ENCODE data around the gene NHLRC3.
"Not testable (repeated sequence)": the region's sequence is repeated elsewhere in the genome, so short reads cannot be mapped to it uniquely, and the experiment has no call there.

NHLRC3 gene

DNA sequence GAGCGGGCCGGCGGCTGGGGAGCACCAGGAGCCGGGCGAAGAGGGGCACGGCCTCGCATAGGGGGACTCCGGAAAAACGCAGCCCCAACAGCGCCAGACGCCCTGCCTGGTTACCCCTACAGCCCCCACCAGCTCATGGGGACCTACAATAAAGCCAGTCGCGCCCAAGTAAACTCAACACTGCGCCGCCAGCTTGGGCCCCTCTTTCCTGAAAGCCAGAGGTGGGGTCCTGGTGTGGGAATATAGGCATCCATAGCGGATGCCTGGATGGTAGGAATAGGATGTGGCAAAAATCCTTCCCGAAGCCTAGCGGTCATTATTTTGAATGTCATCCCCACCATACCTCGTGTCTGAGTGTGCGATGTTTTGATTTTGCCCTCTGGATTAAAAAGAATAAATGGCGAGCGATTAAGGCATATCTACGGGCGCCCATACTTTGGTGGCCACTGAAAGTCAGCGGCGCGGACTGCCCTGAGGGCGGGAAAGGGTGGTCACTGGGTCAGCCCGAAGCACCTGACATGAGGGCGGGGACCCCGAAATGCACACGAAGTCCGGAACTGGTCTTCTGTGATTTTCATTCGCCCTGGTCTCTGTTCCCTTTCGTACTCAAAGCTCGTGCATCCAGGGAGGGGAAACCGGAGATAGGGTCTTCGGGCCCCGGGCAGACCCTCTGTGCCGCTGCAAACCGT lies at the start of gene NHLRC3, which contains the start of gene PROSER1:
NHLRC3 (plus strand) TSS at position 577 of the 689 bp plus-strand sequence. CDS start 184 bp downstream, outside the sequence.
PROSER1 (minus strand) TSS at position 210 of the 689 bp plus-strand sequence. CDS start 847 bp downstream, outside the sequence.
- Histone ChIP-seq H3K27ac (ENCODE audit: low read depth in 2 of 2, low read length in 2 of 2) (peak within 1 kb of the TSS; percentile 86 to 87), H3K27me3 (ENCODE audit: control insufficient read depth in 2 of 2, insufficient read depth in 2 of 2, low read length in 2 of 2) (no peaks in the 10 kb centered on the region), H3K4me3 (ENCODE audit: low read length in 2 of 2) (peak within 1 kb of the TSS; percentile 99 to 100)

GRCh38 chr13:38990693-38991092 lies 47.6 kb upstream of the NHLRC3 start, which contains the start of gene STOML3:
TSS of gene STOML3 (minus strand) at chr13:38990831. CDS start at chr13:38990721, 110 bp downstream.
- H3K9ac ChIP-seq (ENCODE audit: low read depth in 1 of 2, low read length in 2 of 2) = no peak within 1 kb of the TSS
- H3K27me3 ChIP-seq (ENCODE audit: control insufficient read depth in 2 of 2, insufficient read depth in 2 of 2, low read length in 2 of 2) = no peaks in the 10 kb centered on the region
- H3K36me3 ChIP-seq (ENCODE audit: control insufficient read depth in 2 of 2, insufficient read depth in 2 of 2, low read length in 2 of 2) = no peaks in the 10 kb centered on the region
- no peaks in the 10 kb centered on the region for H3K4me1 ChIP-seq (ENCODE audit: control insufficient read depth in 2 of 2, insufficient read depth in 2 of 2, low read length in 2 of 2)
- no peaks in the 10 kb centered on the region for H3K9me3 ChIP-seq (ENCODE audit: control insufficient read depth in 2 of 2, low read length in 2 of 2)
- no peak within 1 kb of the TSS for H3K4me3 ChIP-seq (ENCODE audit: low read length in 2 of 2)
- no peak within 1 kb of the TSS for H3K27ac ChIP-seq (ENCODE audit: low read depth in 2 of 2, low read length in 2 of 2)

More for the DNA sequence above, at the start of gene NHLRC3, which contains the start of gene PROSER1:
- Histone ChIP-seq H3K36me3 (ENCODE audit: control insufficient read depth in 2 of 2, insufficient read depth in 2 of 2, low read length in 2 of 2) (no peaks in the 10 kb centered on the region), H3K9me3 (ENCODE audit: control insufficient read depth in 2 of 2, low read length in 2 of 2) (no peaks in the 10 kb centered on the region), H3K4me1 (ENCODE audit: control insufficient read depth in 2 of 2, insufficient read depth in 2 of 2, low read length in 2 of 2) (peaks cover 12 to 19% of the 10 kb centered on the region in 2 donors), H3K9ac (ENCODE audit: low read depth in 1 of 2, low read length in 2 of 2) (peak within 1 kb of the TSS; percentile 87 to 93)

GRCh38 chr13:38993381-38993780 lies 44.9 kb upstream of the NHLRC3 start:
- Histone ChIP-seq H3K9ac (ENCODE audit: low read depth in 1 of 2, low read length in 2 of 2) (no peak overlapping the region), H3K4me3 (ENCODE audit: low read length in 2 of 2) (no peak overlapping the region), H3K9me3 (ENCODE audit: control insufficient read depth in 2 of 2, low read length in 2 of 2) (no peaks in the 10 kb centered on the region), H3K4me1 (ENCODE audit: control insufficient read depth in 2 of 2, insufficient read depth in 2 of 2, low read length in 2 of 2) (no peaks in the 10 kb centered on the region), H3K27ac (ENCODE audit: low read depth in 2 of 2, low read length in 2 of 2) (no peak overlapping the region), H3K36me3 (ENCODE audit: control insufficient read depth in 2 of 2, insufficient read depth in 2 of 2, low read length in 2 of 2) (no peaks in the 10 kb centered on the region), H3K27me3 (ENCODE audit: control insufficient read depth in 2 of 2, insufficient read depth in 2 of 2, low read length in 2 of 2) (no peaks in the 10 kb centered on the region)

GRCh38 chr13:38998739-38999138 lies 39.5 kb upstream of the NHLRC3 start:
- Histone ChIP-seq H3K36me3 (ENCODE audit: control insufficient read depth in 2 of 2, insufficient read depth in 2 of 2, low read length in 2 of 2) (no peaks in the 10 kb centered on the region), H3K9me3 (ENCODE audit: control insufficient read depth in 2 of 2, low read length in 2 of 2) (peaks cover 0 to 3% of the 10 kb centered on the region in 2 donors), H3K4me3 (ENCODE audit: low read length in 2 of 2) (no peak overlapping the region), H3K4me1 (ENCODE audit: control insufficient read depth in 2 of 2, insufficient read depth in 2 of 2, low read length in 2 of 2) (no peaks in the 10 kb centered on the region), H3K27ac (ENCODE audit: low read depth in 2 of 2, low read length in 2 of 2) (no peak overlapping the region), H3K9ac (ENCODE audit: low read depth in 1 of 2, low read length in 2 of 2) (no peak overlapping the region), H3K27me3 (ENCODE audit: control insufficient read depth in 2 of 2, insufficient read depth in 2 of 2, low read length in 2 of 2) (no peaks in the 10 kb centered on the region)

GRCh38 chr13:39006371-39007111 lies 31.7 kb upstream of the NHLRC3 start:
- H3K36me3 ChIP-seq (ENCODE audit: control insufficient read depth in 2 of 2, insufficient read depth in 2 of 2, low read length in 2 of 2) = peaks cover 24 to 26% of the 10 kb centered on the region in 2 donors
- H3K27me3 ChIP-seq (ENCODE audit: control insufficient read depth in 2 of 2, insufficient read depth in 2 of 2, low read length in 2 of 2); H3K4me3 ChIP-seq (ENCODE audit: low read length in 2 of 2); H3K27ac ChIP-seq (ENCODE audit: low read depth in 2 of 2, low read length in 2 of 2); H3K9me3 ChIP-seq (ENCODE audit: control insufficient read depth in 2 of 2, low read length in 2 of 2); H3K4me1 ChIP-seq (ENCODE audit: control insufficient read depth in 2 of 2, insufficient read depth in 2 of 2, low read length in 2 of 2); H3K9ac ChIP-seq (ENCODE audit: low read depth in 1 of 2, low read length in 2 of 2): not testable (repeated sequence)

DNA sequence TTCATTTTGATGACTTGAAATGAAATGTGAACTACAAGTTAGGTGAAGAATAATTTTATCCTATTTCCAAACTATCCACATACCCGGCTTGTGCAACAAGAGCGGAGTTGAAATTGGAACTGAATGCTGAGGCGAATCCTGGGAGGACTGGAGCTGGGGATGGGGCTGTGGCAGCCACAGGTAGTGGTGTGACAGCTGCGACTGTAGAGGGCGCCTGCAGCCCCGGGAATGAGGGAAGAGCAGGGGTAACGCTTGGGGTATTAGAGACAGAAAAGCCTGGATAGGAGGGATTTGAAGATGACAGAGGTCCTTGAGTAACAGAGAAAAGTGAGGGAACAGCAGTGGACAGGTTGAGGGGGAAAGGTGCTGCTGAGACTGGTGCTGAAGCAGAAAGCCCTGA lies 25.6 kb upstream of the NHLRC3 start:
- peaks cover 64 to 69% of the 10 kb centered on the region in 2 donors for H3K36me3 ChIP-seq (ENCODE audit: control insufficient read depth in 2 of 2, insufficient read depth in 2 of 2, low read length in 2 of 2)
- H3K27ac ChIP-seq (ENCODE audit: low read depth in 2 of 2, low read length in 2 of 2) = no peak overlapping the region
- no peak overlapping the region for H3K4me3 ChIP-seq (ENCODE audit: low read length in 2 of 2)
- no peaks in the 10 kb centered on the region for H3K27me3 ChIP-seq (ENCODE audit: control insufficient read depth in 2 of 2, insufficient read depth in 2 of 2, low read length in 2 of 2)
- no peaks in the 10 kb centered on the region for H3K9me3 ChIP-seq (ENCODE audit: control insufficient read depth in 2 of 2, low read length in 2 of 2)
- H3K9ac ChIP-seq (ENCODE audit: low read depth in 1 of 2, low read length in 2 of 2) = no peak overlapping the region
- no peaks in the 10 kb centered on the region for H3K4me1 ChIP-seq (ENCODE audit: control insufficient read depth in 2 of 2, insufficient read depth in 2 of 2, low read length in 2 of 2)

GRCh38 chr13:39013462-39013861 lies 24.8 kb upstream of the NHLRC3 start:
- Histone ChIP-seq H3K4me1 (ENCODE audit: control insufficient read depth in 2 of 2, insufficient read depth in 2 of 2, low read length in 2 of 2) (no peaks in the 10 kb centered on the region), H3K9me3 (ENCODE audit: control insufficient read depth in 2 of 2, low read length in 2 of 2) (no peaks in the 10 kb centered on the region), H3K9ac (ENCODE audit: low read depth in 1 of 2, low read length in 2 of 2) (no peak overlapping the region), H3K27ac (ENCODE audit: low read depth in 2 of 2, low read length in 2 of 2) (no peak overlapping the region), H3K27me3 (ENCODE audit: control insufficient read depth in 2 of 2, insufficient read depth in 2 of 2, low read length in 2 of 2) (no peaks in the 10 kb centered on the region), H3K4me3 (ENCODE audit: low read length in 2 of 2) (no peak overlapping the region), H3K36me3 (ENCODE audit: control insufficient read depth in 2 of 2, insufficient read depth in 2 of 2, low read length in 2 of 2) (peaks cover 65 to 75% of the 10 kb centered on the region in 2 donors)

DNA sequence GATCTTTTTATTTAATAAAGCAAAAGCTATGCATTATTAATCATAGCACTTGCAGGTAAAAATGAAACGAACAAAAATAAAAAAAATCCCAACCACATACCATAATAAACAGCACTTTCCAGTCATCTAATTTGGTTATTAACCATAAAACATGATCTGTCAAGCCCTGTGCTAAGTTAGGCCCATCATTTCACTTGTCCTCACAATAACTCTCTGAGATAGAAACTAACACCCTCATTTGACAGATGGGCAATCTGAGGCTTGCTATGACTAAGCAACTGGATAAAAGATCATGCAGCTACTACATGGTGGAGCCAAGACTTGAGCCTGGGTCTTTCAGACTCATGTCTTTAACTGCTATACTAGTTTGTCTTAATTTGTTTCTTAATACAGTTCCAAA lies 22.2 kb upstream of the NHLRC3 start:
- H3K4me1 ChIP-seq (ENCODE audit: control insufficient read depth in 2 of 2, insufficient read depth in 2 of 2, low read length in 2 of 2) = no peaks in the 10 kb centered on the region
- no peak overlapping the region for H3K27ac ChIP-seq (ENCODE audit: low read depth in 2 of 2, low read length in 2 of 2)
- peaks cover 49 to 61% of the 10 kb centered on the region in 2 donors for H3K36me3 ChIP-seq (ENCODE audit: control insufficient read depth in 2 of 2, insufficient read depth in 2 of 2, low read length in 2 of 2)

DNA sequence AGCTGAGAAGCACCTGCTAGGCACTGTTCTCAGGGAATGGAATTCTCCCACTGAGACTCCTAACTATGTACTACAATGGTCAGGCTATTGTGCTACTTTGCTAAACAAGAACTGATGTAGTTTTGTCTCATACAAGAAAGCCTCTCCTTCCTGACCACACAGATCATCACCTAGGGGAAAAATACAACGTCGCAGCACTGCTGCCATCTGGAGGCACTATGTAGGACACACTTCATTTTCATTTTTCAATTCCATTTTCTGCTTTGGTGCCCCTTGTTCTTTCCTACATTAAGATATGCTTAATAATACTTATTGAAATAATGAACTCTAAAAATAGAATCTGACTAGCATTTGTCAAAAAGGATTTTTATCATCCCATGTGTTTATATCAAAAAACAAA lies 21.5 kb upstream of the NHLRC3 start:
- Histone ChIP-seq H3K9ac (ENCODE audit: low read depth in 1 of 2, low read length in 2 of 2) (no peak overlapping the region), H3K27me3 (ENCODE audit: control insufficient read depth in 2 of 2, insufficient read depth in 2 of 2, low read length in 2 of 2) (no peaks in the 10 kb centered on the region), H3K4me3 (ENCODE audit: low read length in 2 of 2) (no peak overlapping the region), H3K4me1 (ENCODE audit: control insufficient read depth in 2 of 2, insufficient read depth in 2 of 2, low read length in 2 of 2) (no peaks in the 10 kb centered on the region), H3K36me3 (ENCODE audit: control insufficient read depth in 2 of 2, insufficient read depth in 2 of 2, low read length in 2 of 2) (peaks cover 50 to 58% of the 10 kb centered on the region in 2 donors), H3K9me3 (ENCODE audit: control insufficient read depth in 2 of 2, low read length in 2 of 2) (no peaks in the 10 kb centered on the region), H3K27ac (ENCODE audit: low read depth in 2 of 2, low read length in 2 of 2) (no peak overlapping the region)

More for the DNA sequence above, 22.2 kb upstream of the NHLRC3 start:
- Histone ChIP-seq H3K9me3 (ENCODE audit: control insufficient read depth in 2 of 2, low read length in 2 of 2) (no peaks in the 10 kb centered on the region), H3K27me3 (ENCODE audit: control insufficient read depth in 2 of 2, insufficient read depth in 2 of 2, low read length in 2 of 2) (no peaks in the 10 kb centered on the region), H3K4me3 (ENCODE audit: low read length in 2 of 2) (no peak overlapping the region), H3K9ac (ENCODE audit: low read depth in 1 of 2, low read length in 2 of 2) (no peak overlapping the region)

DNA sequence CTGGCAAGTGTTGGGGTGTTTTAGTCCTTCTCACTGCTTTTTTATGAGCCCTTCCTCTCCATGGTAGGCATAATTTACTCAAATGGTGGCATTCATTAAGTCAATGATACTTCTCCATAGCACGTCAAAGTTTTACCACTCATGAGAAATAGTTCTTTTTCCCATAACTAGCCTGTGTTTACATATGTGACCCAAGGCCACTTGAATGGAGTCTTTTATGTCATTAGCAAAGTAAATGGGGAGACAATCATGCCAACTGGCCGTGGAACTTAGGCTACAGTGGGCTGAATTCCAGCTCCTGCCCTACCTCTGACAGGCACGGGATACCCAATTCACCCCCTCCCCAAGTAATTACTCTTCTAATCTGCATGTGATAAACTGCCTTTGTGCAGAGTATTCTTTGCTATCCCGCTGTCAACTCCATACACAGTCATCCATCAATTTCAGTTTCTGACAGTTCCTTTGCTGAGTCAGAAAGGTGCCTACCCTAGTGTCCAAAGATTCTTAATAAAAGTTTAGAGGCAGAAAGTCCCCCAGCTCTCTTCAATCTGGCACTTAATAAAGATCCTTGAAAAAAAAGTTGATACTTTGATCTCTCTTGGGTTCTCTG lies 17.3 kb upstream of the NHLRC3 start:
- no peaks in the 10 kb centered on the region for H3K9me3 ChIP-seq (ENCODE audit: control insufficient read depth in 2 of 2, low read length in 2 of 2)
- peaks cover 39 to 45% of the 10 kb centered on the region in 2 donors for H3K36me3 ChIP-seq (ENCODE audit: control insufficient read depth in 2 of 2, insufficient read depth in 2 of 2, low read length in 2 of 2)
- H3K27ac ChIP-seq (ENCODE audit: low read depth in 2 of 2, low read length in 2 of 2) = no peak overlapping the region
- H3K4me3 ChIP-seq (ENCODE audit: low read length in 2 of 2) = no peak overlapping the region
- no peak overlapping the region for H3K9ac ChIP-seq (ENCODE audit: low read depth in 1 of 2, low read length in 2 of 2)
- peaks cover 10 to 15% of the 10 kb centered on the region in 2 donors for H3K4me1 ChIP-seq (ENCODE audit: control insufficient read depth in 2 of 2, insufficient read depth in 2 of 2, low read length in 2 of 2)
- no peaks in the 10 kb centered on the region for H3K27me3 ChIP-seq (ENCODE audit: control insufficient read depth in 2 of 2, insufficient read depth in 2 of 2, low read length in 2 of 2)

Measured in mucosa of rectum (tissue), 2 donors.